Ramos (cell line): ENCODE results near the gene RPL28.

ENCODE experiments used
- in situ Hi-C: fragments of 300-500 bp; cut with MboI; formaldehyde crosslinking; loops from one replicate; pipeline ENCODE4 v1.14.3; 2022; ENCODE audit warnings: low sequenced_read_pairs; ENCODE audit not compliant: unreplicated experiment

The RPL28 gene

GRCh38 chr19:55385724-55386492, at the start of gene RPL28:
Gene RPL28, plus strand, starts transcription at chr19:55385932. Its CDS starts 426 bp downstream, at chr19:55386358.
- in situ Hi-C loops, result loop anchor here (10.0 kb wide), 1 partner anchor 81 kb away; no protein-coding TSS in a partner anchor

- in situ Hi-C loops, result no loop called here
Measured at GRCh38 chr19:55336101-55336500, 49.6 kb upstream of the RPL28 start.

- in situ Hi-C loops, result no loop called here
Measured at GRCh38 chr19:55339105-55339888, 46.4 kb upstream of the RPL28 start, which contains the start of gene KMT5C. Gene KMT5C, plus strand, starts transcription at chr19:55339876. Its CDS starts 2,061 bp downstream, at chr19:55341937.

GRCh38 chr19:55339889-55340783, 45.6 kb upstream of the RPL28 start:
- in situ Hi-C loops, result no loop called here

GRCh38 chr19:55340784-55341147, 45.0 kb upstream of the RPL28 start:
- in situ Hi-C loops, result no loop called here

- in situ Hi-C loops, result no loop called here
Measured at GRCh38 chr19:55341171-55341588, 44.6 kb upstream of the RPL28 start.

GRCh38 chr19:55341595-55342531, 43.9 kb upstream of the RPL28 start:
- in situ Hi-C loops, result no loop called here

GRCh38 chr19:55344444-55344843, 41.3 kb upstream of the RPL28 start:
- in situ Hi-C loops, result no loop called here

- in situ Hi-C loops, result no loop called here
Measured at GRCh38 chr19:55345101-55345817, 40.5 kb upstream of the RPL28 start.

- in situ Hi-C loops, result no loop called here
Measured at GRCh38 chr19:55345818-55346724, 39.7 kb upstream of the RPL28 start.

GRCh38 chr19:55346725-55347441, 38.8 kb upstream of the RPL28 start:
- in situ Hi-C loops, result no loop called here

- in situ Hi-C loops, result no loop called here
Measured at GRCh38 chr19:55347442-55348009, 38.2 kb upstream of the RPL28 start.

GRCh38 chr19:55348317-55349034, 37.3 kb upstream of the RPL28 start:
- in situ Hi-C loops, result no loop called here

- in situ Hi-C loops, result no loop called here
Measured at GRCh38 chr19:55350620-55351315, 35.0 kb upstream of the RPL28 start.

- in situ Hi-C loops, result no loop called here
Measured at GRCh38 chr19:55352040-55352439, 33.7 kb upstream of the RPL28 start.
